Stomach smooth muscle (tissue), 2 donors: ENCODE measurements around the gene GJD3.

Experiments used
- H3K27ac ChIP-seq: one replicate; pipeline ENCODE4 v1.7.0; 2013; ENCODE audit warnings: mild to moderate bottlenecking, low read length, inconsistent platforms
- H3K27me3 ChIP-seq, 2 donors: one replicate each; pipeline ENCODE4 v1.7.0; 2013; ENCODE audit warnings: low read length in 2 of 2; ENCODE audit not compliant: insufficient read depth in 2 of 2, control insufficient read depth in 1 of 2
- H3K36me3 ChIP-seq, 2 donors: one replicate each; pipeline ENCODE4 v1.7.0; 2013; ENCODE audit warnings: low read length in 2 of 2; ENCODE audit not compliant: control insufficient read depth in 2 of 2, insufficient read depth in 2 of 2
- H3K4me1 ChIP-seq: one replicate; pipeline ENCODE4 v1.7.0; 2013; ENCODE audit warnings: low read length; ENCODE audit not compliant: control insufficient read depth, insufficient read depth
- H3K4me3 ChIP-seq, 2 donors: one replicate each; pipeline ENCODE4 v1.7.0; 2013; ENCODE audit warnings: low read length in 2 of 2
- H3K9ac ChIP-seq, 2 donors: one replicate each; pipeline ENCODE4 v1.7.0; 2013; ENCODE audit warnings: low read length in 2 of 2, mild to moderate bottlenecking in 1 of 2
- H3K9me3 ChIP-seq, 2 donors: one replicate each; pipeline ENCODE4 v1.7.0; 2013; ENCODE audit warnings: low read length in 2 of 2; ENCODE audit not compliant: control insufficient read depth in 2 of 2
- donor health status: healthy.
- donor health status: Pancreatic carcinoma.

Gene GJD3

GRCh38 chr17:40360091-40360490, 4.4 kb downstream of the GJD3 start:
- Histone ChIP-seq H3K9ac (no peak overlapping the region), H3K27me3 (no peaks in the 10 kb centered on the region), H3K4me1 (peaks cover 34% of the 10 kb centered on the region), H3K27ac (no peak overlapping the region), H3K4me3 (no peak overlapping the region), H3K9me3 (no peaks in the 10 kb centered on the region), H3K36me3 (peaks cover 4 to 7% of the 10 kb centered on the region in 2 donors)

DNA sequence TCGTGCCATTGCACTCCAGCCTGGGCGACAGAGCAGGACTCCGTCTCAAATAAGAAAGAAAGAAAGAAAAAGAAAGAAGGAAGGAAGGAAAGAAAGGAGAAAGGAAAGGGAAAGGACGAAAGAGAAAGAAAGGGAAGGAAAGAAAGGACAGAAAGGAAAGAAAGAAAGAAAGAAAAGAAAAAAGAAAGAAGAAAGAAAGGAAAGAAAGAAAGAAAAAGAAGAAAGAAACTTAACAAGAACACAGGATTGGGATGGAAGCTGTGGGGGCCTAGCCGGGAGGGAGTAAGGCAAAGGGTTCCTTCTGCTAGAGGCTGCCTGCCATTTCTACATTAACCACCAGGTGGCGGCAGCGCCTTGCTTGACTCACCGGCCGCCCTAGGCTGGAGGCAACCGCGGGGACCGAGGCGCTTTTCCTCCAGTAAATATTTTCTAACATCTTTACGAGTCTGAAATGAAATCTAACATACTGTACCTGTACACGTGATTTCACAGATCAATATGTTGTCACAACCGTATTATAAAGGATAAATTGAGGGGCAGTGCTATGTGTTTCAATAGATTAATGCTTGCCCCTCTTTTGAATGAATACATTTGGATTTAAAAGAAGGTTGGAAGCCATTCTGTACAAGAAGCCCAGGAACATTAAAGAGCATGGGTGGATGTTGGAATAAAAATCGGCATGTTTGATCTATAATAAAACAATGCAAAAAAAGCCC, 6.1 kb downstream of the GJD3 start:
- Histone ChIP-seq H3K4me3 (no peak overlapping the region), H3K27me3 (no peaks in the 10 kb centered on the region), H3K4me1 (peaks cover 32% of the 10 kb centered on the region), H3K9ac (no peak overlapping the region), H3K9me3 (no peaks in the 10 kb centered on the region), H3K36me3 (peaks cover 9% of the 10 kb centered on the region in 2 donors), H3K27ac (no peak overlapping the region)

- H3K27ac ChIP-seq = no peak overlapping the region
- H3K9ac ChIP-seq = no peak overlapping the region
- no peaks in the 10 kb centered on the region for H3K27me3 ChIP-seq
- H3K4me3 ChIP-seq = no peak overlapping the region
- peaks cover 12 to 18% of the 10 kb centered on the region in 2 donors for H3K36me3 ChIP-seq
- H3K9me3 ChIP-seq = no peaks in the 10 kb centered on the region
- peaks cover 25% of the 10 kb centered on the region for H3K4me1 ChIP-seq
Observed at GRCh38 chr17:40356990-40357881, 7.3 kb downstream of the GJD3 start.

DNA sequence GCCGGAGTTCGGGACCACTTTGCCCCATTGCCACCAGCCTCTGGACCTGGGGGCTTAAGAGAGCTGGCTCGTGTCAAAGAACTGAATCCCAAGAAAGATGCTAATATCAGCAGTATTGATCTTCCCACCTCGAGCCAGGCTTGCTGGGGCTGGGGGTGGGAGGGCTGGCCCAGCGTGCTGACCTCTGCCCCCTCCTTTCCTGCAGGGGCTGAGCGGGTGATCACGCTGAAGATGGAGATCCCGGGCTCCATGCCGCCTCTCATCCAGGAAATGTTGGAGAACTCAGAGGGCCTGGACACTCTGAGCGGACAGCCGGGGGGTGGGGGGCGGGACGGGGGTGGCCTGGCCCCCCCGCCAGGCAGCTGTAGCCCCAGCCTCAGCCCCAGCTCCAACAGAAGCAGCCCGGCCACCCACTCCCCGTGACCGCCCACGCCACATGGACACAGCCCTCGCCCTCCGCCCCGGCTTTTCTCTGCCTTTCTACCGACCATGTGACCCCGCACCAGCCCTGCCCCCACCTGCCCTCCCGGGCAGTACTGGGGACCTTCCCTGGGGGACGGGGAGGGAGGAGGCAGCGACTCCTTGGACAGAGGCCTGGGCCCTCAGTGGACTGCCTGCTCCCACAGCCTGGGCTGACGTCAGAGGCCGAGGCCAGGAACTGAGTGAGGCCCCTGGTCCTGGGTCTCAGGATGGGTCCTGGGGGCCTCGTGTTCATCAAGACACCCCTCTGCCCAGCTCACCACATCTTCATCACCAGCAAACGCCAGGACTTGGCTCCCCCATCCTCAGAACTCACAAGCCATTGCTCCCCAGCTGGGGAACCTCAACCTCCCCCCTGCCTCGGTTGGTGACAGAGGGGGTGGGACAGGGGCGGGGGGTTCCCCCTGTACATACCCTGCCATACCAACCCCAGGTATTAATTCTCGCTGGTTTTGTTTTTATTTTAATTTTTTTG, 8.5 kb downstream of the GJD3 start:
- peaks cover 34% of the 10 kb centered on the region for H3K4me1 ChIP-seq
- H3K27ac ChIP-seq = peak overlapping the region; percentile 46
- H3K4me3 ChIP-seq = no peak overlapping the region
- no peaks in the 10 kb centered on the region for H3K9me3 ChIP-seq
- H3K36me3 ChIP-seq = peaks cover 17 to 23% of the 10 kb centered on the region in 2 donors
- H3K9ac ChIP-seq = no peak overlapping the region
- no peaks in the 10 kb centered on the region for H3K27me3 ChIP-seq

- Histone ChIP-seq H3K9ac (no peak overlapping the region), H3K27ac (peak overlapping the region; percentile 46), H3K4me3 (no peak overlapping the region), H3K4me1 (peaks cover 37% of the 10 kb centered on the region), H3K27me3 (no peaks in the 10 kb centered on the region), H3K9me3 (no peaks in the 10 kb centered on the region), H3K36me3 (peaks cover 17 to 23% of the 10 kb centered on the region in 2 donors)
Observed at GRCh38 chr17:40355123-40355803, 9.3 kb downstream of the GJD3 start.

- Histone ChIP-seq H3K9me3 (no peaks in the 10 kb centered on the region), H3K4me1 (peaks cover 45% of the 10 kb centered on the region), H3K9ac (no peak overlapping the region), H3K36me3 (peaks cover 20 to 28% of the 10 kb centered on the region in 2 donors), H3K4me3 (no peak overlapping the region), H3K27me3 (no peaks in the 10 kb centered on the region), H3K27ac (no peak overlapping the region)
Observed at GRCh38 chr17:40354221-40355122, 10.1 kb downstream of the GJD3 start.

DNA sequence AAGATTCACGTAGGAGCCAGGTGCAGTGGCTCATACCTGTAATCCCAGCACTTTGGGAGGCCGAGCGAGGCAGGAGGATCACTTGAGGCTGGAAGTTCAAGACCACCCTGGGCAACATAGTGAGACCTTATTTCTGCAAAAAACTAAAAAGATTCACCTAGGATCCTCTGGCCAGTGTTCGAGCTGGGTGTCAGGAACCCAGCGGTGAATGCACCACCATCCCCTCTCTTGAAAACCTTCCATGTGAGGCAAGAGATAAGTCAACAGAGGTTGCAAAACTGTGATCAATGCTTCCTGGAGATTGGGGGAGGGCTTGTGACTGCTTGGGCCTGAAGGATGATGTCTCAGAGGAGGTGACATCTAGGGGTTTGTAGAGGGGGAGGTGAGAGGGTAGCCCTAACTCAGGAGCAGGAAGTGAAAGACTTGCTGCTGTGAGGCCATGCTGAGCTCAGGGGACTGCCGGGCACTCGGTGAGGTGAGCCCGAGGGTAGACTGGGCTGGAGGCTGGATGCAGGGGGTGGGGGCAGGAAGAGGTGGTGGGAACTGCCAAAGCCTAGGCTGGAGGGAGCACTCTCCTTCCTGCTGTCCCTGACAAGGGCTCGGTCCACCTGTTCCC, 11.7 kb downstream of the GJD3 start:
- Histone ChIP-seq H3K36me3 (peaks cover 25 to 34% of the 10 kb centered on the region in 2 donors), H3K4me3 (no peak overlapping the region), H3K9ac (no peak overlapping the region), H3K9me3 (no peaks in the 10 kb centered on the region), H3K27ac (no peak overlapping the region), H3K4me1 (peaks cover 61% of the 10 kb centered on the region), H3K27me3 (no peaks in the 10 kb centered on the region)

DNA sequence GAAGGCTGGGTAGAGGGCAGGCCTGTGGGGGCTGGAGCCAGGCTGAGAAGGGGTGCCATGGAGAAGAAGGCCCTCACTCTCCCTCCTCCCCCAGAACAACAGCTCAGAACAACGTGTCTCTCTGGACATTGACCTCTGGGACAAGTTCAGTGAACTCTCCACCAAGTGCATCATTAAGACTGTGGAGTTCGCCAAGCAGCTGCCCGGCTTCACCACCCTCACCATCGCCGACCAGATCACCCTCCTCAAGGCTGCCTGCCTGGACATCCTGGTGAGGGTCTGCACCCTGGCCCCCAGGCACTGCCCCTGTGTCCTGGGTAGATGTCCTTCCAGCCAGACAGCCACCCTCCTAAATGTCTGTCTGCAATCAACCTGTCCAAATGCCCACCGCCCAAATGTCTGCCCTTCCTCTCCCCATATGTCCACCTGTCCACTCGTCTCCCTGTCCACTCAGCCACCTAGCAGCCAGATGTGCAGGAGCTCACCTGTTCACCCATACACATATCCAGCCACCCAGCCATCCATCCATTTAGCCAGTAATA, 12.2 kb downstream of the GJD3 start:
- H3K4me3 ChIP-seq = no peak overlapping the region
- H3K36me3 ChIP-seq = peaks cover 25 to 34% of the 10 kb centered on the region in 2 donors
- no peaks in the 10 kb centered on the region for H3K9me3 ChIP-seq
- H3K27ac ChIP-seq = no peak overlapping the region
- H3K4me1 ChIP-seq = peaks cover 66% of the 10 kb centered on the region
- no peak overlapping the region for H3K9ac ChIP-seq
- H3K27me3 ChIP-seq = no peaks in the 10 kb centered on the region
